PFSK-1 (cell line): Measurements from ENCODE around the gene DOCK10.

ENCODE experiments used
- FOXP2 ChIP-seq: optimal IDR thresholded peaks from 2 replicates; pipeline ENCODE3; 2011; ENCODE audit warnings: borderline replicate concordance, control low read depth, inconsistent platforms; ENCODE audit not compliant: insufficient read depth; ENCODE audit errors: extremely low read length, extremely low read depth
- POLR2AphosphoS5 ChIP-seq: IDR thresholded peaks from 2 replicates; pipeline ENCODE4 v1.6.1; 2012; ENCODE audit warnings: low read depth, mild to moderate bottlenecking, control low read depth, low read length, moderate library complexity
- REST ChIP-seq, 2 experiments: IDR thresholded peaks; 2 replicates each; pipeline versions ENCODE4 v1.6.1 to v1.8.0; 2011 to 2012; ENCODE audit warnings: low read depth in 2 of 2, low read length in 2 of 2, control low read depth in 1 of 2, inconsistent platforms in 1 of 2, mild to moderate bottlenecking in 1 of 2, moderate library complexity in 1 of 2; ENCODE audit not compliant: insufficient read depth in 1 of 2
- SIN3A ChIP-seq: IDR thresholded peaks from 2 replicates; pipeline ENCODE4 v1.6.1; 2012; ENCODE audit warnings: mild to moderate bottlenecking, low read length, moderate library complexity, borderline replicate concordance; ENCODE audit not compliant: insufficient read depth
- TAF1 ChIP-seq: IDR thresholded peaks from 2 replicates; pipeline ENCODE4 v1.6.1; 2012; ENCODE audit warnings: low read length, control low read depth, borderline replicate concordance; ENCODE audit not compliant: insufficient read depth

The DOCK10 gene

DNA sequence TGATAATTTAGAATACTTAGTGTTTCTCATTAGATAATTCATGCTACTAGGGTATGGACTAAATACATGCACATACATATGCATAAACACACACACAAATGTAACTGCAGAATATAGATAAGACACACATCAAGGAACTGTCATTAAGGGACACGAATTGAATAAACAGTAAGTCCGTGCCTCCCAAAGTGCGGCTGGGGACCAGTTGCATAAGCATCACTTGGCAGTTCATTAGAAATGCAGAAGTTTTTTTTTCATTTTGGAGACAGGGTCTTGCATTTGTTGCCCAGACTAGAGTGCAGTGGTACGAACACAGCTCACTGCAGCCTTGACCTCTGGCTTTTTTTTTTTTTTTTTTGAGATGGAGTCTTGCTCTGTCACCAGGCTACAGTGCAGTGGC, 196.1 kb downstream of the DOCK10 start:
- no peak for TF ChIP-seq POLR2AphosphoS5
- TF ChIP-seq REST (IDR thresholded peaks at IDR 0.05; ENCODE audit: insufficient read depth in 1 of 2, low read depth in 2 of 2, low read length in 2 of 2): no peak
- no peak for TF ChIP-seq FOXP2

- TF ChIP-seq REST (IDR thresholded peaks at IDR 0.05; ENCODE audit: insufficient read depth in 1 of 2, low read depth in 2 of 2, low read length in 2 of 2) (no peak), SIN3A (no peak), TAF1 (no peak), POLR2AphosphoS5 (no peak), FOXP2 (no peak)
Observed at GRCh38 chr2:224843141-224843540, 199.1 kb downstream of the DOCK10 start.

DNA sequence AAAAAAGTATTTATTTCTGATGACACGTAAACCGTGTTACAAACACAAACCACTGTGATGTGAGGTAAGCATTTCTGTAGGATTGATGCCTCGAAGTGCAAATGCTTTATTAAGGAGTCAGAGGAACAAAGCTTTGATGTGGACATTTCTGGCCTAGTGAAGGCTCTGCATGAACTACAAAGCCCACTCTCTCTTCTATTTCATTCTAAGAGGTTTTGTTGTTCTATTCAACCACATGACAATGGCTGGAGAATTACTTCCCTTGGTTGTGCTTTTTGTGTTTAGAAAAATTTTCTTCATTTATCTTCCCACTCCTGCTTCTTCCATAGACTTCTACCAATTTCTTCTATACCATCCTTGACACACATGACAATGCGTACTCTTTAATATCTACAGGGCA, 200.4 kb downstream of the DOCK10 start:
- TF ChIP-seq SIN3A (no peak), FOXP2 (no peak), TAF1 (no peak), REST (IDR thresholded peaks at IDR 0.05; ENCODE audit: insufficient read depth in 1 of 2, low read depth in 2 of 2, low read length in 2 of 2) (no peak), POLR2AphosphoS5 (no peak)

- TF ChIP-seq TAF1 (no peak), SIN3A (no peak), FOXP2 (no peak), POLR2AphosphoS5 (no peak), REST (IDR thresholded peaks at IDR 0.05; ENCODE audit: insufficient read depth in 1 of 2, low read depth in 2 of 2, low read length in 2 of 2) (no peak)
Observed at GRCh38 chr2:224838335-224838734, 203.9 kb downstream of the DOCK10 start.

GRCh38 chr2:224837558-224837957, 204.7 kb downstream of the DOCK10 start:
- TF ChIP-seq REST (IDR thresholded peaks at IDR 0.05; ENCODE audit: insufficient read depth in 1 of 2, low read depth in 2 of 2, low read length in 2 of 2) (no peak), SIN3A (no peak), TAF1 (no peak), POLR2AphosphoS5 (no peak), FOXP2 (no peak)
